ENCODE data around the gene TRIM49. TPM values are rescaled to one million over a fixed set of nuclear protein-coding genes. Genes with fewer than 3 reads are reported as not detected.
"Not testable (repeated sequence)": the region's sequence is repeated elsewhere in the genome, so short reads cannot be mapped to it uniquely, and the experiment has no call there.

TRIM49 gene
- total RNA-seq (not detected), polyA plus RNA-seq (not detected)
- long read RNA-seq, donor 1: 0 reads
- long read RNA-seq, donor 2: 0 reads
- long read RNA-seq, donor 3: 0 reads
- long read RNA-seq, donor 4: 0 reads

- H3K4me3 ChIP-seq (ENCODE audit: low read length); H3K27ac ChIP-seq (ENCODE audit: low read length); H3K4me1 ChIP-seq (ENCODE audit: control insufficient read depth, insufficient read depth, low read length); H3K9me3 ChIP-seq (ENCODE audit: control insufficient read depth, low read length); intact Hi-C loops (cut with DNase I); H3K27me3 ChIP-seq (ENCODE audit: control insufficient read depth, insufficient read depth); DNase-seq; ATAC-seq: not testable (repeated sequence)
- WGBS: 83% methylated on average over 2 of the region's 2 CpGs
These were observed at the start of gene TRIM49 for GRCh38 chr11:89808475-89808874. Gene TRIM49, minus strand, starts transcription at chr11:89808575. Its CDS starts 4,106 bp downstream, at chr11:89804469.

GRCh38 chr11:89826694-89827093 lies 18.3 kb upstream of the TRIM49 start:
- H3K27ac ChIP-seq (ENCODE audit: low read length); H3K9me3 ChIP-seq (ENCODE audit: control insufficient read depth, low read length); ATAC-seq; H3K27me3 ChIP-seq (ENCODE audit: control insufficient read depth, insufficient read depth); H3K4me3 ChIP-seq (ENCODE audit: low read length); H3K4me1 ChIP-seq (ENCODE audit: control insufficient read depth, insufficient read depth, low read length); DNase-seq; intact Hi-C loops (cut with DNase I): not testable (repeated sequence)
- WGBS: 47% methylated on average over 1 of the region's 2 CpGs

DNA sequence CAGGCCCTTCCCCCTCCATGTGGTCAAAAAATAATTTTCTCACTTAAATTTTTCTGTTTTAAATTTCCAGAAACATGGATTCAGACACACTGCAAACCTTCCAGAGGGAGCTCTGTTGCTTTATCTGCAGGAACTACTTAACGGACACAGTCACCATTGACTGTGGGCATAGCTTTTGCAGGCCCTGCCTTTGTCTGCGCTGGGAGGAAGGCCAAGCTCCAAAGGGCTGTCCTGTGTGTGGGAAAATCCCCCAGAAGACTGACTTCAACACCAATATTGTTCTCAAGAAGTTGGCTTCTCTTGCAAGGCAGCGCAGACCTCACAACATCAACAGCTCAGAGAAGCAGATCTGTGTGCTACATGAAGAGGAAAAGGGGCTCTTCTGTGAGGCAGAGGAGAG lies 11.6 kb upstream of the TRIM49 start:
- 67% methylated on average over 2 of the region's 3 CpGs for WGBS
- H3K27me3 ChIP-seq (ENCODE audit: control insufficient read depth, insufficient read depth); H3K9me3 ChIP-seq (ENCODE audit: control insufficient read depth, low read length); H3K4me1 ChIP-seq (ENCODE audit: control insufficient read depth, insufficient read depth, low read length); H3K27ac ChIP-seq (ENCODE audit: low read length); intact Hi-C loops (cut with DNase I); H3K4me3 ChIP-seq (ENCODE audit: low read length); ATAC-seq; DNase-seq: not testable (repeated sequence)

- peak in 1 of 3 donors; percentile 3 for DNase-seq
- 77% methylated on average over 5 of the region's 5 CpGs for WGBS
- intact Hi-C loops (cut with DNase I); H3K4me1 ChIP-seq (ENCODE audit: control insufficient read depth, insufficient read depth, low read length); H3K4me3 ChIP-seq (ENCODE audit: low read length); ATAC-seq; H3K27me3 ChIP-seq (ENCODE audit: control insufficient read depth, insufficient read depth); H3K27ac ChIP-seq (ENCODE audit: low read length); H3K9me3 ChIP-seq (ENCODE audit: control insufficient read depth, low read length): not testable (repeated sequence)
These were observed 5.2 kb upstream of the TRIM49 start for GRCh38 chr11:89813535-89813934.

DNA sequence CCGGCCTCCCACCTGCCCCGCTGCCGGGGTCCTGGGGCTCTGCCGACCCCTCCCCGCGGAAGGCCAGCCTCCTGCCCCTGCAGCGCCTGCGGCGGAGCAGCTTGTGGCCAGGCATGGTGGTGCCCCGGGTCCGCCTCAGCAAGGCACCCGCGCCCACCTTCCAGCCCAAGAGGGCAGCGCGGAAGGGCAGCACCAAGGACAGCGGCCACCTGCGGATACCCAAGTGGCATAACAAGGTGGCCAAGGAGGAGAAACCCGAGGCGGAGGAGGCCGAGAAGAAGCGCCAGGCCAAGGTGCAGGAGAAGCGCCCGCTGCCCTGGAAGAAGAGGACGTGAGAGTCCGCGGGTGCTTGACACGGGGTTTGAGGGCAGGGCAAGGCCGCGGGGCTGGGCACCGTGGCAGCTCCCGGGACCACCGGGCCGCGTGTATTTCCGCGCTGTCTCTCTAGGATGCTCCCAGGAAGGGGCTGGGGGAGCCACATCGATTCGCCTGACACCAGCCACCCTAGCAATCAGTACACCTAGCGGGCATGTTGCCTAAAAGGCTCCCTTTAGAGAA lies 20.8 kb downstream of the TRIM49 start:
- 32% methylated on average over 33 of the region's 39 CpGs for WGBS
- H3K9me3 ChIP-seq (ENCODE audit: control insufficient read depth, low read length); H3K27me3 ChIP-seq (ENCODE audit: control insufficient read depth, insufficient read depth); intact Hi-C loops (cut with DNase I); H3K4me1 ChIP-seq (ENCODE audit: control insufficient read depth, insufficient read depth, low read length); ATAC-seq; H3K27ac ChIP-seq (ENCODE audit: low read length); H3K4me3 ChIP-seq (ENCODE audit: low read length): not testable (repeated sequence)
- DNase-seq: peak in 2 of 3 donors; percentile 6 to 18

GRCh38 chr11:89785726-89786125 lies 22.6 kb downstream of the TRIM49 start:
- H3K9me3 ChIP-seq (ENCODE audit: control insufficient read depth, low read length); H3K27ac ChIP-seq (ENCODE audit: low read length); DNase-seq; ATAC-seq; H3K4me3 ChIP-seq (ENCODE audit: low read length); H3K27me3 ChIP-seq (ENCODE audit: control insufficient read depth, insufficient read depth); H3K4me1 ChIP-seq (ENCODE audit: control insufficient read depth, insufficient read depth, low read length); intact Hi-C loops (cut with DNase I): not testable (repeated sequence)
- 27% methylated on average over 12 of the region's 27 CpGs for WGBS

DNA sequence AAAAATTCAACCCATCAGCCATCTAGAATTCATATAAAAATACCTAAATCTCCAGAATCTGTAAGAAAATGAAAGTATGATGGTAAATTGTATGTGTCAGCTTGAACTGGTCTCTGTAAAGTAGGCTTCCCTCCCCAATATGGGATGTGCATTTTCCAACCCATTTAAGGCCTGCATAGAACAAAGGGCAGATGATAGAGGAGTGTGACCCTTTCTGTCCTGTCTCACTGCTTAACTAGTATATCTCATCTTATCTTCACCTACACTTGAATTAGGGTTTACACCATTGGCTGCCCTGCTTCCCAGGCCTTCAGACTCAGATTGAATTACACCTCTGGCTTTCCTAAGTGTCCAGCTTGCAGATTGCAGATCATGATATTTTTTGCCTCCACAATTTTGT lies 57.6 kb downstream of the TRIM49 start:
- intact Hi-C loops (cut with DNase I); H3K27ac ChIP-seq (ENCODE audit: low read length); H3K27me3 ChIP-seq (ENCODE audit: control insufficient read depth, insufficient read depth); H3K4me1 ChIP-seq (ENCODE audit: control insufficient read depth, insufficient read depth, low read length); H3K4me3 ChIP-seq (ENCODE audit: low read length); DNase-seq; H3K9me3 ChIP-seq (ENCODE audit: control insufficient read depth, low read length); ATAC-seq: not testable (repeated sequence)

Other genes starting within 250 kb of the TRIM49 start
- not detected for gene TRIM77, start 98.3 kb downstream of the TRIM49 start, total RNA-seq
- not detected for gene TRIM77, start 98.3 kb downstream of the TRIM49 start, polyA plus RNA-seq
- gene TRIM64B, start 69.9 kb upstream of the TRIM49 start, total RNA-seq: not detected
- not detected for gene TRIM64B, start 69.9 kb upstream of the TRIM49 start, polyA plus RNA-seq
- not detected for gene TRIM49D1, start 113.7 kb upstream of the TRIM49 start, total RNA-seq
- not detected for gene TRIM49D1, start 113.7 kb upstream of the TRIM49 start, polyA plus RNA-seq
- not detected for gene TRIM49D2, start 115.5 kb upstream of the TRIM49 start, total RNA-seq
- gene TRIM49D2, start 115.5 kb upstream of the TRIM49 start, polyA plus RNA-seq: not detected
- not detected for gene TRIM64, start 157.5 kb upstream of the TRIM49 start, total RNA-seq
- not detected for gene TRIM64, start 157.5 kb upstream of the TRIM49 start, polyA plus RNA-seq
- not detected for gene TRIM49C, start 222.5 kb upstream of the TRIM49 start, total RNA-seq
- not detected for gene TRIM49C, start 222.5 kb upstream of the TRIM49 start, polyA plus RNA-seq

Measured in right cardiac atrium (tissue), 5 donors.